ENCODE measurements around the gene KIAA1671.

The KIAA1671 gene

DNA sequence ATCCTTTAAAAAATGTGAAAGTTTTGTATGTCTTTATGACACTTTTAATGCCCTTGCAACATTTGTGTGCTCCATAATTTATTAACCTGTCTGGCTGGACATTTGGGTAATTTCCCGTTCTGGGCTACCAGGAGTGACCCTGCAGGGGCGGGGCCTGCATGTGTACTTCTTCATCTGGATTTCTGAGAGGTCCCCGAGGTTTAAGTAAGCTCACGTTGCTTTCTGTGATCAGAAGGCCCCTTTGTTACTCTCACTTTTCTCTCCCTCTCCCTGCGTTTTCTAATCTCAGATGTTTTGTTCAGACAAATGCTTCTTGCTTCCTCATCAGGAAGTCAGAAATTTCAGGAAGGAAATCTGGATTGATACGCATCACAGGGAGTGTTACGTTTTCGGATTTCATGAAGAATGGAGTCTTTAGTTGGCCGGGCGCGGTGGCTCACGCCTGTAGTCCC is 168.3 kb downstream of the KIAA1671 start:
- DNase-seq: no peak

- DNase-seq: no peak
These were observed 169.7 kb downstream of the KIAA1671 start for GRCh38 chr22:25122136-25122764.

DNA sequence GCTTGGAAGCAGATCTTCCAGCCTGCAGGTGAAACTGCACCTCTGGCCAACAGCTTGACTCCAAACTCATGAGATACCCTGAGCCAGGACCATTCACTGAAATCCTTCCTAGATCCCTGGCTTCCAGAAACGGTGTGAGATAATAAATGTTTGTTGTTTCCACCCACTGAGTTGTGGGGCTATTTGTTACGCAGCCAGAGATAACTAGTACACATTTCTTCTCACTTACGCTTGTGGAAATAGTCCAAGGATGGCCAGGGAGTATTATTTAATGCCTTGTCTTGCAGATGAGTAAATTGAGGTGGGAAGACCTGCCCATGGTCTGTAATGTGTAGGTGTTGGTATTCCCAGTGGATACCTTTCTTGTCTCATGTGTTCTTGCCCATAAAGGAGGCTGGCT is 171.2 kb downstream of the KIAA1671 start:
- no peak for DNase-seq

GRCh38 chr22:25125693-25126357 is 173.3 kb downstream of the KIAA1671 start:
- no peak for DNase-seq

DNA sequence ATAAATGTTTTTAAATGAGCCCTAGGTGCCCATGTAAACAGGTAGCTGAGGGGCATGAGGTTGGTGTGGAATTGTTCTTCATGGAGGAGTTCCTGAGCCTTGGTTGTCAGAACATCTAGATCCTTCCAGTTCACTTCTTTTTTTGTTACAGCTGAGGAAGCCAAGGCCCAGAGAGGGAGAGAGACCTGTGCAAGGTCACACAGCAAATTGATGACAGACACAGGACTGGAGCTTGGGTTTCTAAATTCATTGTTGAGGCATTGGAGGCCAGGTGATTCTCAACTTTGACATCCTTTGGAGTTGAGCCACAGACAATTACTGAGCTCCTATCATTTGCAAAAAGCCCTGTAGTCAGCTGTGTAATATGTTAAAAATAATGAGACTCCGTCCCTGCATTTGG is 174.0 kb downstream of the KIAA1671 start:
- DNase-seq: no peak

GRCh38 chr22:25127318-25127717 is 174.8 kb downstream of the KIAA1671 start:
- no peak for DNase-seq

- no peak for DNase-seq
These were observed 177.9 kb downstream of the KIAA1671 start for GRCh38 chr22:25130462-25130861.

DNA sequence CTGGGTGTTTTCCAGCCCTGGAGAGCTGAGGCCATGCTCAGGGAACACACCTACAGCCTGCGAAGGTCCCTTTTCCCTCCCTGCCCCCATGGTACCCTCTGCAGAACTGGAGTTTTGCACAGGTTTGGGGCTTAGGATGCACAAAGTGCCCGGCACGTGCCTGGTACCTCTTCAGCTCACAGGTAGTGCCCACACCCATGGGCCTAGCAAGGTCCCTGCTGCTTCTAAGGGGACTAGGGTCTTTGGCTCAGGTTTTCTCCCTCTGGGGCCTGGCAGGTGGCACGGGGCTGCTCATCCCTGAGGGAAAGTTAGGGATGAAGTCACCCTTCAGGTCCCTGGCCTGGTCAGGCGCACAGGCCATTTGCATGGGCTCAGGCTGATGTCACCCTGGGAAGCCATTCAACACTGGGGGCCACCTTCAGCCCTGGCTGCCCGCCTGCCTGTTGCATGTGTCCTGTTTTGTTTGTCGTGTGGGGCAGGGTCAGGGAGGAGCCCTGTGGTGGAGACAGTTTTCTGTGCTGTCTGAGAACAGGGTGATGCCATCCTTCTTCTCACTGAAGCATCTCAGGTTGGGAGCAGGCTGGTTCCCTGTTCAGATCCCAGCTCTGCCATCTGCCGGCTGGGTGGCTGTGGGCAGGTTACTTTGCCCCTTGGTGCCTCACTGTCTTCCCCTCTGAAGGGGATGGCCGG is 178.8 kb downstream of the KIAA1671 start:
- DNase-seq: no peak

DNA sequence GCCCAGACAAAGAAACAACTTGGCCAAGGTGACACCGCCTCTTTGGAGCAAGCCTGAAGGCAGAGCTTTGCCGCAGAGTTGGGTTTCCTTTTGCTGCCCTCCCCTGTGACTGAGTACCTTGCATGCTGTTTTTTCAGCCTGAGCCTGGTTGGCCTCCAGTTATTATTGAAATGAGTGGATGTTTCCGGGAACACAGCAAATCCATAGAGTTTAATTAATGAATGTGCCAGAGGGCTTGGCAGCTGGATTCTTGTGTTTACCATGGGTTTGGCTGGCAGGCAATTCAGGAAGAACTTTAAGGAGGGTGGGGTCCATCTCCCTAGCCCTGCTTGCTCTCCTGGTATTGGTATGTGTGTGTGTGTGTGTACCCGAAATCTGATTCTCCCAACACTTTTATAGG is 181.5 kb downstream of the KIAA1671 start:
- no peak for DNase-seq

- DNase-seq: no peak
These were observed 181.9 kb downstream of the KIAA1671 start for GRCh38 chr22:25134451-25134850.

GRCh38 chr22:25136953-25137576 is 184.5 kb downstream of the KIAA1671 start:
- no peak for DNase-seq

DNA sequence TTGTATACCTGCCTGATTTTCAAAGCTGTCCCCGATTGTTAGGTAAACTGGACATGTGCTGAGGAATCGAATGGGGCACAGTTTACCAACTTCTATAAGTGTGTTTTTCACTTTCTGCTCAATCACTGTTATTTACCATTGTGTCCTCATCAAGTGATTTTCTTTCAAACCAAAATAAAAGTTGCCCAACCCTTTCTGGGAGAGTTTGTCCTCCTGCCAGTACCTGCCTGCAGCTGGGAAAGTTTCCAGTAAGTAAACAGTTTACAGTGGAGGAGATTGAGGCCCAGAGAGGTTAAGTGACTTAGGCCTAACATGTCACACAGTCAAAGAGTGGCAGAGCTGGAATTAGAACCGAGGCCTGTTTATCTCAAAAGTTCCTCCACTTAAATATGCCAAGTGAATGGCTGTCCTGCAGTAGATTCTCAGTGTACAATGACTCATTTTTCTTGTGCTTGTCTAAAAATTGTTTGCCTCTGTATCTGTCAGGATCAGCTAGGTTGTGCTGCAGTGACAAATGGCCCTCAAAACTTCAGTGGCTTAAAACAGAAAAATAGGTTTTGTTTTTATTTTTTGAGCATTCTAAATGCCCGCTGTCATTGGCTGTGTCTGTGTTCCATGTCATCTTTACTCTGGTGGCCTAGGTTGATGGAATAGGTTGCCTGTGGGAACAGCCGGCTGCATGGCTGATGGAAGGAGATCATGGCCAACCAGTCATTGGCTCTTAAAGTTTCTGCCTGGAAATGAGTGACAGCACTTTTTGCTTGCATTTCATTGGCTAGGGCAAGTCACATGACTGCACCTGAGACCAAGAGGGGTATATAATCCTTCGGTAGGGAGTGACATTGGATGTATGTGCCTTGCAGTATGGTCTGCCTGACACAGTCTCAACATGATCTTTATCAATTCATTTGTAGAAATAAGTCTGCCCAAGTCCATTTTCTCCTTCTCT is 185.3 kb downstream of the KIAA1671 start:
- no peak for DNase-seq

- no peak for DNase-seq
These were observed 186.5 kb downstream of the KIAA1671 start for GRCh38 chr22:25139062-25139461.

DNA sequence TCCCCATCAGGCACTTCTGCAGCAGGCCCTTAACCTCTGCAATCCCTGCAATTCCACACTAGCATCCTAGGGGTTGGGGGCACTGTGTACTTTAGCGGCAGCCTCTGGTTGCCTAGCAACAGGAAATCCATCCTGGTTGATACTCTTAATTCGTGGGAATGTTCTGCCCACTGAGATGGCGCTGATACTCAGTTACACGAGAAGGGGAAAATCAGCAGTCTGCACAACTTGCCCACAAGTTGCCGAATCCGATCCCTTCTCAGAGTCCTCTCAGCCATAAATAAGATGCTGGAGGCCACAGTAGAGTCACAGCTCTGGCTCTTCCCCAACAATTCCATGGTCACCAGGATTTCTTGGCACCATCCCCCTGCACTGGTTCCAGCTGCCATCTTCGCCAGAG is 189.6 kb downstream of the KIAA1671 start:
- DNase-seq: no peak

- DNase-seq: no peak
These were observed 190.9 kb downstream of the KIAA1671 start for GRCh38 chr22:25143156-25144076.

DNA sequence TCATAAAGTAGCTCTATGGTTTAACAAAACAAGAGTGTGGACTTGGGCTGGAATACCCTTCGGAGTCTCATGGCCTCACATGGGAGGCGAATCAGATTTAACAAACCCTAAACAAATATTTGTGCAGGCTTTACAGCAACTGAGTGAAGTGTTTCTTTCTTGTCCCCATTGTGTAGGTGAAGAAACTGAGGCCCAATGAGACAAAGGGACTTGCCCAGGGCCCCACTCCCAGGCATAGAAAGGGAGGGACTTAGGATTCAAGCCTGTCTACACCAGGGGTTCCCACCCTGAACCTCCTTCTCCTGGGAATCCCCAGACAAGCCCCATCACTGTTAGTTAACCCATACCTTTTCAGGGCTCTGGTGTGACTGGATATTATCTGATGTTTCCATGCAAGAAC is 192.0 kb downstream of the KIAA1671 start:
- DNase-seq: no peak

GRCh38 chr22:25146307-25146706 is 193.8 kb downstream of the KIAA1671 start:
- no peak for DNase-seq

DNA sequence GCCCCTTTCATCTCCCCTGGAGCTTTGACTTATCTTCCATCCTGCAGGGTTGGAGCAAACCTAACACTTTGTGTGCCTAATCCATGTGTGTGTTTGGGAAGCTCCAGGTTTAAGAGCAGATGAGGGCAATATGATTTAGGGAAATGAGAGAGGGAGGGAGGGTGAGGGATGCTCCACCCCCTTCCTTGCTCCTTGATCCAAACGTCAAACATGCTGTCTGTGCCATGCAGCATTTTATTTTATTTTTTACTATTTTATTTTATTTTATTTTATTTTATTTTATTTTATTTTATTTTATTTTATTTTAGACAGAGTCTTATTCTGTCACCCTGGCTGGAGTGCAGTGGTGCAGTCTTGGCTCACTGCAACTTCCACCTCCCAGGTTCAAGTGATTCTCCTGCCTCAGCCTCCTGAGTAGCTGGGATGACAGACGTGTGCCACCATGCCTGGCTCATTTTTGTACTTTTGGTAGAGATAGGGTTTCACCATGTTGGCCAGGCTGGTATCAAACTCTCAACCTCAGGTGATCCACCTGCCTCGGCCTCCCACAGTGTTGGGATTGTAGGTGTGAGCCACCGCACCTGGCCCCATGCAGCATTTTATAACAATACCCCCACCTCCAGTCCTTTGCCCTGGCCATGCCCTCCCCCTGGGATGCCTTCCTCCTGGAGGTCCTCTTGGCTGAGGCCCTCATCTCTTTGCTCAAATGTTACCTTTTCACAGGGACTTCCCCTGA is 194.6 kb downstream of the KIAA1671 start:
- no peak for DNase-seq

DNA sequence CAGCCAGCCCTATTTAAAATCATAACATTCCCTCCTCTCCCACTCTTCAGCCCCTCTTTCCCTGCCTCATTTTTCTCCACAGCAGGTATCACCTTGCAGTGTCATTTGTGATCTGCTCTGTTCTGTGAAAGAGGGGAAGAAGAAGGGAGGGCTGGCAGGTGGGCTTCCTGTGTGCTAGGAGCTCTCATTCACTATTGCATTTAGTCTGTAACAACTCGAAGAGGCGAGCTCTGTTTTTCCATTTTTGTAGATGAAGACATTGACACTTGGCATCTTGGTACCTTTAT is 195.1 kb downstream of the KIAA1671 start:
- DNase-seq: no peak

- DNase-seq: no peak
These were observed 195.7 kb downstream of the KIAA1671 start for GRCh38 chr22:25148149-25148691.

DNA sequence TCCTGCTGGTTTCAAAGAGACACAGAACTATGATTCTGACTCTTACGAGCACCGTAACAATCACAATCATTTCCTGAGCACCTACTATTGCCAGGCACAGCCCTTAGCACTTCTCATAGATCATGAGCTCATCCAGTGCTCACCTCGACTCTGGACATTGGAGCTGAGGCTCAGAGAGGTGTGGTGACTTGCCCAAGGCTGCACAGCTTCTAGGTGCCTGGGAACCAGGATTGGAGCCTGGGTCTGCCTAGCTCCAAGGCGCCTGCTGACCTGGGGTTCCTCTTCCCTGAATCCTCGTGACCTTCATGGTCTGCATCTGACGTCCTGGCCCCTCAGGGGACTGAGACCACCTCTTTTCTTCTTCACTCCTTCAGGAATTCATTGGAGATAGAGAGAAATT is 196.5 kb downstream of the KIAA1671 start:
- DNase-seq: no peak

Measured in stimulated activated CD8-positive, alpha-beta memory T cell treated with anti-CD3 and anti-CD28 coated beads, Interleukin-4, amount 100 ng/mL, for 48 hours (primary cell).